ENCODE data around the gene KIF26B. TPM values are rescaled to one million over a fixed set of nuclear protein-coding genes. Genes with fewer than 3 reads are reported as not detected.

Gene KIF26B
- total RNA-seq, 1 donor from 2014 or later: 0.13 TPM

- H3K4me1 Mint-ChIP-seq (ENCODE audit: low read depth): no peaks in the 10 kb centered on the region
- H3K27me3 Mint-ChIP-seq (ENCODE audit: insufficient read depth): no peaks in the 10 kb centered on the region
- no peak overlapping the region for H3K27ac Mint-ChIP-seq
- H3K4me3 Mint-ChIP-seq: no peak overlapping the region
- no peaks in the 10 kb centered on the region for H3K36me3 Mint-ChIP-seq (ENCODE audit: low read depth)
- H3K9me3 Mint-ChIP-seq: no peaks in the 10 kb centered on the region
- intact Hi-C loops (cut with micrococcal nuclease): no loop called here
- DNase-seq (ENCODE audit: low spot score): no peak
Observed at GRCh38 chr1:245404527-245404926, 249.7 kb downstream of the KIF26B start.

GRCh38 chr1:245404952-245405351 is 250.2 kb downstream of the KIF26B start:
- no peak overlapping the region for H3K4me3 Mint-ChIP-seq
- no peaks in the 10 kb centered on the region for H3K27me3 Mint-ChIP-seq (ENCODE audit: insufficient read depth)
- intact Hi-C loops (cut with micrococcal nuclease): no loop called here

GRCh38 chr1:245406426-245406825 is 251.6 kb downstream of the KIF26B start:
- Mint-ChIP-seq H3K27ac (no peak overlapping the region), H3K4me1 (ENCODE audit: low read depth) (no peaks in the 10 kb centered on the region), H3K9me3 (no peaks in the 10 kb centered on the region), H3K27me3 (ENCODE audit: insufficient read depth) (no peaks in the 10 kb centered on the region), H3K36me3 (ENCODE audit: low read depth) (no peaks in the 10 kb centered on the region), H3K4me3 (no peak overlapping the region)
- intact Hi-C loops (cut with micrococcal nuclease): no loop called here
- DNase-seq (ENCODE audit: low spot score): no peak

More at GRCh38 chr1:245404952-245405351, 250.2 kb downstream of the KIF26B start:
- no peaks in the 10 kb centered on the region for H3K36me3 Mint-ChIP-seq (ENCODE audit: low read depth)
- H3K4me1 Mint-ChIP-seq (ENCODE audit: low read depth): no peaks in the 10 kb centered on the region
- no peaks in the 10 kb centered on the region for H3K9me3 Mint-ChIP-seq
- DNase-seq (ENCODE audit: low spot score): no peak
- H3K27ac Mint-ChIP-seq: no peak overlapping the region

- intact Hi-C loops (cut with micrococcal nuclease): no loop called here
- no peaks in the 10 kb centered on the region for H3K4me1 Mint-ChIP-seq (ENCODE audit: low read depth)
- DNase-seq (ENCODE audit: low spot score): no peak
- H3K27ac Mint-ChIP-seq: no peak overlapping the region
- H3K9me3 Mint-ChIP-seq: no peaks in the 10 kb centered on the region
- no peaks in the 10 kb centered on the region for H3K27me3 Mint-ChIP-seq (ENCODE audit: insufficient read depth)
- H3K36me3 Mint-ChIP-seq (ENCODE audit: low read depth): no peaks in the 10 kb centered on the region
- no peak overlapping the region for H3K4me3 Mint-ChIP-seq
Observed at GRCh38 chr1:245407983-245408382, 253.2 kb downstream of the KIF26B start.

- H3K36me3 Mint-ChIP-seq (ENCODE audit: low read depth): no peaks in the 10 kb centered on the region
- H3K4me1 Mint-ChIP-seq (ENCODE audit: low read depth): no peaks in the 10 kb centered on the region
- no peak for DNase-seq (ENCODE audit: low spot score)
- no peaks in the 10 kb centered on the region for H3K27me3 Mint-ChIP-seq (ENCODE audit: insufficient read depth)
- H3K9me3 Mint-ChIP-seq: no peaks in the 10 kb centered on the region
- H3K27ac Mint-ChIP-seq: no peak overlapping the region
- intact Hi-C loops (cut with micrococcal nuclease): no loop called here
- no peak overlapping the region for H3K4me3 Mint-ChIP-seq
Observed at GRCh38 chr1:245409341-245410195, 254.8 kb downstream of the KIF26B start.

GRCh38 chr1:245411245-245412036 is 256.7 kb downstream of the KIF26B start:
- Mint-ChIP-seq H3K27ac (no peak overlapping the region), H3K36me3 (ENCODE audit: low read depth) (no peaks in the 10 kb centered on the region), H3K4me1 (ENCODE audit: low read depth) (no peaks in the 10 kb centered on the region), H3K9me3 (no peaks in the 10 kb centered on the region), H3K27me3 (ENCODE audit: insufficient read depth) (no peaks in the 10 kb centered on the region), H3K4me3 (no peak overlapping the region)
- intact Hi-C loops (cut with micrococcal nuclease): no loop called here
- DNase-seq (ENCODE audit: low spot score): no peak

GRCh38 chr1:245412306-245412705 is 257.5 kb downstream of the KIF26B start:
- Mint-ChIP-seq H3K4me1 (ENCODE audit: low read depth) (no peaks in the 10 kb centered on the region), H3K27me3 (ENCODE audit: insufficient read depth) (no peaks in the 10 kb centered on the region), H3K36me3 (ENCODE audit: low read depth) (no peaks in the 10 kb centered on the region), H3K9me3 (no peaks in the 10 kb centered on the region), H3K4me3 (no peak overlapping the region), H3K27ac (no peak overlapping the region)
- no peak for DNase-seq (ENCODE audit: low spot score)
- intact Hi-C loops (cut with micrococcal nuclease): no loop called here

- no peaks in the 10 kb centered on the region for H3K9me3 Mint-ChIP-seq
- intact Hi-C loops (cut with micrococcal nuclease): no loop called here
- H3K27ac Mint-ChIP-seq: no peak overlapping the region
- H3K36me3 Mint-ChIP-seq (ENCODE audit: low read depth): no peaks in the 10 kb centered on the region
- H3K27me3 Mint-ChIP-seq (ENCODE audit: insufficient read depth): no peaks in the 10 kb centered on the region
- no peaks in the 10 kb centered on the region for H3K4me1 Mint-ChIP-seq (ENCODE audit: low read depth)
- no peak overlapping the region for H3K4me3 Mint-ChIP-seq
- no peak for DNase-seq (ENCODE audit: low spot score)
Observed at GRCh38 chr1:245416781-245417180, 262.0 kb downstream of the KIF26B start.

GRCh38 chr1:245418077-245418476 is 263.3 kb downstream of the KIF26B start:
- H3K4me1 Mint-ChIP-seq (ENCODE audit: low read depth): no peaks in the 10 kb centered on the region
- no peak overlapping the region for H3K4me3 Mint-ChIP-seq
- DNase-seq (ENCODE audit: low spot score): no peak
- no peaks in the 10 kb centered on the region for H3K36me3 Mint-ChIP-seq (ENCODE audit: low read depth)
- no peak overlapping the region for H3K27ac Mint-ChIP-seq
- intact Hi-C loops (cut with micrococcal nuclease): no loop called here
- no peaks in the 10 kb centered on the region for H3K9me3 Mint-ChIP-seq
- H3K27me3 Mint-ChIP-seq (ENCODE audit: insufficient read depth): no peaks in the 10 kb centered on the region

GRCh38 chr1:245419461-245419978 is 264.7 kb downstream of the KIF26B start:
- Mint-ChIP-seq H3K9me3 (no peaks in the 10 kb centered on the region), H3K36me3 (ENCODE audit: low read depth) (no peaks in the 10 kb centered on the region), H3K27ac (no peak overlapping the region), H3K4me1 (ENCODE audit: low read depth) (no peaks in the 10 kb centered on the region), H3K4me3 (no peak overlapping the region), H3K27me3 (ENCODE audit: insufficient read depth) (no peaks in the 10 kb centered on the region)
- DNase-seq (ENCODE audit: low spot score): no peak
- intact Hi-C loops (cut with micrococcal nuclease): no loop called here

- no peak for DNase-seq (ENCODE audit: low spot score)
- intact Hi-C loops (cut with micrococcal nuclease): no loop called here
- H3K4me1 Mint-ChIP-seq (ENCODE audit: low read depth): no peaks in the 10 kb centered on the region
- no peaks in the 10 kb centered on the region for H3K36me3 Mint-ChIP-seq (ENCODE audit: low read depth)
- H3K4me3 Mint-ChIP-seq: no peak overlapping the region
- no peaks in the 10 kb centered on the region for H3K27me3 Mint-ChIP-seq (ENCODE audit: insufficient read depth)
- H3K9me3 Mint-ChIP-seq: no peaks in the 10 kb centered on the region
- H3K27ac Mint-ChIP-seq: no peak overlapping the region
Observed at GRCh38 chr1:245419989-245420388, 265.2 kb downstream of the KIF26B start.

- Mint-ChIP-seq H3K27ac (no peak overlapping the region), H3K27me3 (ENCODE audit: insufficient read depth) (no peaks in the 10 kb centered on the region), H3K4me1 (ENCODE audit: low read depth) (no peaks in the 10 kb centered on the region), H3K36me3 (ENCODE audit: low read depth) (no peaks in the 10 kb centered on the region), H3K9me3 (no peaks in the 10 kb centered on the region), H3K4me3 (no peak overlapping the region)
- intact Hi-C loops (cut with micrococcal nuclease): no loop called here
- no peak for DNase-seq (ENCODE audit: low spot score)
Observed at GRCh38 chr1:245420926-245421325, 266.1 kb downstream of the KIF26B start.

- DNase-seq (ENCODE audit: low spot score): no peak
Observed at GRCh38 chr1:245428681-245429080, 273.9 kb downstream of the KIF26B start.

More at GRCh38 chr1:245428681-245429080, 273.9 kb downstream of the KIF26B start:
- Mint-ChIP-seq H3K27ac (no peak overlapping the region), H3K36me3 (ENCODE audit: low read depth) (no peaks in the 10 kb centered on the region), H3K4me1 (ENCODE audit: low read depth) (no peaks in the 10 kb centered on the region), H3K4me3 (no peak overlapping the region), H3K9me3 (no peaks in the 10 kb centered on the region), H3K27me3 (ENCODE audit: insufficient read depth) (no peaks in the 10 kb centered on the region)
- intact Hi-C loops (cut with micrococcal nuclease): no loop called here
